GM12801 (cell line): ENCODE data around the gene NKIRAS1.

Experiments
- CTCF ChIP-seq: IDR thresholded peaks from one replicate; pipeline ENCODE4 v1.5.1; 2011; ENCODE audit warnings: control low read depth; ENCODE audit not compliant: insufficient read length; ENCODE audit errors: extremely low read depth

Gene NKIRAS1

GRCh38 chr3:23923786-23924185 is 7.0 kb upstream of the NKIRAS1 start:
- no peak for TF ChIP-seq CTCF

GRCh38 chr3:23921052-23921511 is 4.3 kb upstream of the NKIRAS1 start:
- no peak for TF ChIP-seq CTCF

- TF ChIP-seq CTCF, result no peak
Observed at GRCh38 chr3:23920151-23920655, 3.4 kb upstream of the NKIRAS1 start.

- no peak for TF ChIP-seq CTCF
Observed at GRCh38 chr3:23919628-23920027, 2.8 kb upstream of the NKIRAS1 start.

- TF ChIP-seq CTCF, result no peak
Observed at GRCh38 chr3:23916152-23916885, 471 bp downstream of the NKIRAS1 start.

GRCh38 chr3:23915537-23916108 is 1.2 kb downstream of the NKIRAS1 start:
- TF ChIP-seq CTCF, result no peak

GRCh38 chr3:23913873-23914743 is 2.7 kb downstream of the NKIRAS1 start:
- no peak for TF ChIP-seq CTCF
